Smooth muscle cell (in vitro differentiated cells): ENCODE data around the gene KAZALD1. TPM values are rescaled to one million over a fixed set of nuclear protein-coding genes. Genes with fewer than 3 reads are reported as not detected.

ENCODE experiments used
- DNase-seq: peaks from one replicate; lab custom pipeline; 2025; ENCODE audit not compliant: unreplicated experiment; lab: John Stamatoyannopoulos, UW
- H2AFZ ChIP-seq: fragments of 200-600 bp; sonication (generic); 2 replicates; pipeline ENCODE4 v1.6.0; 2016; ENCODE audit warnings: antibody characterized with exemption, low read depth, mild to moderate bottlenecking
- H3F3A ChIP-seq: fragments of 200-600 bp; sonication (generic); 2 replicates; pipeline ENCODE4 v1.6.0; 2017; ENCODE audit warnings: antibody characterized with exemption, low read depth
- H3K27ac ChIP-seq: fragments of 200-600 bp; sonication (generic); 2 replicates; pipeline ENCODE4 v1.5.1; 2016; ENCODE audit warnings: low read depth, mild to moderate bottlenecking
- H3K27me3 ChIP-seq: fragments of 200-600 bp; sonication (generic); 2 replicates; pipeline ENCODE4 v1.6.1; 2016; ENCODE audit warnings: low read depth, mild to moderate bottlenecking
- H3K36me3 ChIP-seq: fragments of 200-600 bp; sonication (generic); 2 replicates; pipeline ENCODE4 v1.5.1; 2016; ENCODE audit warnings: low read depth
- H3K4me1 ChIP-seq: fragments of 200-600 bp; sonication (generic); 2 replicates; pipeline ENCODE4 v1.5.1; 2016; ENCODE audit warnings: low read depth
- H3K4me2 ChIP-seq: fragments of 200-600 bp; sonication (generic); 2 replicates; pipeline ENCODE4 v1.6.0; 2016; ENCODE audit warnings: mild to moderate bottlenecking
- H3K4me3 ChIP-seq: fragments of 200-600 bp; sonication (generic); 2 replicates; pipeline ENCODE4 v1.5.1; 2016; ENCODE audit warnings: mild to moderate bottlenecking
- H3K79me2 ChIP-seq: fragments of 200-600 bp; sonication (generic); 2 replicates; pipeline ENCODE4 v1.6.0; 2016; ENCODE audit warnings: low read depth, mild to moderate bottlenecking
- H3K9ac ChIP-seq: fragments of 200-600 bp; sonication (generic); 2 replicates; pipeline ENCODE4 v1.6.0; 2016; ENCODE audit warnings: low read depth
- H3K9me3 ChIP-seq: fragments of 200-600 bp; sonication (generic); replicated peaks from 2 replicates; pipeline ENCODE4 v1.5.1; 2016; ENCODE audit warnings: low read depth
- H4K20me1 ChIP-seq: fragments of 200-600 bp; sonication (generic); 2 replicates; pipeline ENCODE4 v1.6.0; 2016; ENCODE audit warnings: low read depth
- CTCF ChIP-seq: fragments of 200-600 bp; sonication (generic); IDR thresholded peaks from 2 replicates; pipeline ENCODE4 v1.5.1; 2017; ENCODE audit warnings: borderline replicate concordance, mild to moderate bottlenecking, antibody characterized with exemption; ENCODE audit not compliant: insufficient read depth, poor library complexity, severe bottlenecking
- WGBS: methylation state at CpG from one replicate; pipeline ENCODE4 v1.1.7; 2016; ENCODE audit warnings: low lambda C conversion rate; 5-methylcytosine and 5-hydroxymethylcytosine counted together
- polyA plus RNA-seq: library from polyadenylated mRNA; unstranded; fragments of >200 nt; fragmentation: Nextera tagmentation; extraction: Ambion mirVana; gene quantifications from 2 replicates; pipeline ENCODE4 v1.2.1, GENCODE V29; 2016
- total RNA-seq: library from RNA; depleted of rRNA; stranded (reverse); fragments of >200 nt; gene quantifications from 2 replicates; pipeline ENCODE4 v1.2.3, GENCODE V29; 2014

Gene KAZALD1
- total and polyA plus RNA-seq, 2 experiments from 2014 or later: 13.1 to 20.4 TPM

GRCh38 chr10:101089520-101090299, 27.9 kb downstream of the KAZALD1 start:
- no peaks in the 10 kb centered on the region for H4K20me1 ChIP-seq
- TF ChIP-seq CTCF: no peak
- H3K9me3 ChIP-seq: no peaks in the 10 kb centered on the region
- no peaks in the 10 kb centered on the region for H3K4me1 ChIP-seq
- no peaks in the 10 kb centered on the region for H3K79me2 ChIP-seq
- H3F3A ChIP-seq: no peaks in the 10 kb centered on the region
- no peaks in the 10 kb centered on the region for H3K36me3 ChIP-seq
- no peak overlapping the region for H3K4me2 ChIP-seq
- no peak overlapping the region for H3K4me3 ChIP-seq
- no peak overlapping the region for H3K9ac ChIP-seq
- WGBS: 85% methylated on average over 10 of the region's 11 CpGs
- H3K27me3 ChIP-seq: peaks cover 47% of the 10 kb centered on the region
- DNase-seq: no peak
- no peak overlapping the region for H2AFZ ChIP-seq
- H3K27ac ChIP-seq: no peak overlapping the region

GRCh38 chr10:101090597-101090996, 28.8 kb downstream of the KAZALD1 start:
- Histone ChIP-seq H3F3A (no peaks in the 10 kb centered on the region), H3K4me1 (no peaks in the 10 kb centered on the region), H3K4me3 (no peak overlapping the region), H2AFZ (no peak overlapping the region), H3K4me2 (no peak overlapping the region), H3K27me3 (peaks cover 38% of the 10 kb centered on the region), H4K20me1 (no peaks in the 10 kb centered on the region), H3K9me3 (no peaks in the 10 kb centered on the region), H3K9ac (no peak overlapping the region), H3K79me2 (no peaks in the 10 kb centered on the region), H3K27ac (no peak overlapping the region), H3K36me3 (no peaks in the 10 kb centered on the region)
- 88% methylated on average over 5 of the region's 5 CpGs for WGBS
- no peak for TF ChIP-seq CTCF
- no peak for DNase-seq

DNA sequence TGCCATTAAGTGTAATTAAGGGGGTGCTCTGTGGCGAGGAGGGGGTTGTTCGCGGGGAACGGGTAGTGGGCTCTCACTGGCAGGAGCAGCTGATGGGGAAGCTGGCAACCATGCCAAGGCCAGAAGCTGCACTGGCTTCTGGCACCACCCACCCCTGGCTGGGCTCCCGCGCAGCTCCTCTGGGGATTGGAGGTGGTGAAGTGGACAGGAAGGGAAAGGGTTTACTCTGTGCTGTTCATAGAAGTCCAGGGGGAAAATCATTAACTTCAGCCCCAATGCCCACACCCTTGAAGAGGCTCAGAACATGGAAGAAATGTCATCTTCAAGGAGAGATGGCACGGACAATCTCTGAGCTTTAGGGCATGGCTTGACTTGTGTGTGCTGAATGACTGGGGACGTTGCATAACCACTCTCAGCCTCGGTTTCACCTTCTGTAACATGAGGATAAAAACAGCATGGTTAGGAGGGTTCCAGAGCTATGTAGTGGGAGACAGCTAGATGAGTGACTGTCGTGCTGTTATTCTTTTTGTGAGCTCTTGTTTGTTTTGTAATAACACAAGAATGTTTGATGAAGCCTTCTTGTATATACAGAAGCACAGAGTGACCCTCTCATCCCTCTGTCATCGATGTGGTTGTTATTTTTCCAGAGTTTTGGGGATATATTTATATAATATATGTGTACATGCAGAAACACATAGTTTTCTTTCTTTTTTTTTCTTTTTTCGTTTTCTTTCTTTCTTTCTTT, 29.9 kb downstream of the KAZALD1 start:
- H2AFZ ChIP-seq: no peak overlapping the region
- no peaks in the 10 kb centered on the region for H3K36me3 ChIP-seq
- no peak overlapping the region for H3K27ac ChIP-seq
- no peak overlapping the region for H3K4me3 ChIP-seq
- H3K4me2 ChIP-seq: no peak overlapping the region
- H4K20me1 ChIP-seq: no peaks in the 10 kb centered on the region
- H3F3A ChIP-seq: no peaks in the 10 kb centered on the region
- no peaks in the 10 kb centered on the region for H3K9me3 ChIP-seq
- H3K9ac ChIP-seq: no peak overlapping the region
- H3K4me1 ChIP-seq: no peaks in the 10 kb centered on the region
- peaks cover 34% of the 10 kb centered on the region for H3K27me3 ChIP-seq
- no peak for TF ChIP-seq CTCF
- WGBS: 77% methylated on average over 12 of the region's 12 CpGs
- no peak for DNase-seq
- no peaks in the 10 kb centered on the region for H3K79me2 ChIP-seq
